Mesodermal cell (in vitro differentiated cells): Measurements from ENCODE around the gene STYX.
"Not testable (repeated sequence)": the region's sequence is repeated elsewhere in the genome, so short reads cannot be mapped to it uniquely, and the experiment has no call there.

ENCODE experiments used
- H3K27ac ChIP-seq: 2 replicates; pipeline ENCODE4 v1.7.0; 2013; ENCODE audit warnings: mild to moderate bottlenecking, low read depth, low read length, moderate library complexity; ENCODE audit not compliant: severe bottlenecking
- H3K36me3 ChIP-seq: 2 replicates; pipeline ENCODE4 v1.7.1; 2013; ENCODE audit warnings: mild to moderate bottlenecking, low read length, moderate library complexity; ENCODE audit not compliant: control insufficient read depth, insufficient read depth
- H3K4me1 ChIP-seq: one replicate; pipeline ENCODE4 v1.7.1; 2013; ENCODE audit warnings: mild to moderate bottlenecking, low read length; ENCODE audit not compliant: insufficient read depth, control insufficient read depth, poor library complexity, severe bottlenecking
- H3K4me3 ChIP-seq: 2 replicates; pipeline ENCODE4 v1.7.0; 2013; ENCODE audit warnings: low read length, control low read depth, mild to moderate bottlenecking; ENCODE audit not compliant: insufficient read depth, poor library complexity, severe bottlenecking; ENCODE audit errors: extremely low read depth
- H3K9me3 ChIP-seq: 2 replicates; pipeline ENCODE4 v1.7.1; 2013; ENCODE audit warnings: mild to moderate bottlenecking, low read length, moderate library complexity; ENCODE audit not compliant: control insufficient read depth
- WGBS, 2 experiments: methylation state at CpG; one replicate each; pipeline ENCODE4 v1.1.5; 2013; ENCODE audit warnings: missing lambda C conversion rate in 2 of 2; ENCODE audit not compliant: insufficient coverage in 2 of 2; 5-methylcytosine and 5-hydroxymethylcytosine counted together

Gene STYX

GRCh38 chr14:52727509-52727908 lies 2.5 kb upstream of the STYX start:
- H3K4me1 ChIP-seq, H3K4me3 ChIP-seq, H3K27ac ChIP-seq, H3K9me3 ChIP-seq: not testable (repeated sequence)
- peaks cover 68% of the 10 kb centered on the region for H3K36me3 ChIP-seq
- 91 to 100% methylated on average over 1 of the region's 2 CpGs for WGBS, 2 experiments

GRCh38 chr14:52729035-52729434 lies 931 bp upstream of the STYX start:
- H3K4me1 ChIP-seq, result not testable (repeated sequence)
- 84 to 96% methylated on average over 5 to 10 of the region's 15 CpGs for WGBS, 2 experiments

GRCh38 chr14:52729585-52729924 lies 411 bp upstream of the STYX start:
- 0% methylated on average over 1 to 5 of the region's 8 CpGs for WGBS, 2 experiments
- H3K27ac ChIP-seq, result peak overlapping the region; percentile 71
- H3K9me3 ChIP-seq, result no peaks in the 10 kb centered on the region
- H3K36me3 ChIP-seq, result peaks cover 67% of the 10 kb centered on the region
- H3K4me1 ChIP-seq, result peaks cover 2% of the 10 kb centered on the region
- H3K4me3 ChIP-seq, result no peak overlapping the region

More at GRCh38 chr14:52729035-52729434, 931 bp upstream of the STYX start:
- peaks cover 67% of the 10 kb centered on the region for H3K36me3 ChIP-seq
- not testable (repeated sequence) for H3K9me3 ChIP-seq, H3K27ac ChIP-seq, H3K4me3 ChIP-seq

- Histone ChIP-seq H3K4me1 (peaks cover 8% of the 10 kb centered on the region), H3K27ac (peak overlapping the region; percentile 85), H3K36me3 (peaks cover 58% of the 10 kb centered on the region), H3K9me3 (no peaks in the 10 kb centered on the region), H3K4me3 (peak overlapping the region; percentile 96)
- WGBS, 2 experiments, result 2 to 4% methylated on average over 7 to 11 of the region's 11 CpGs
Observed at GRCh38 chr14:52730709-52731111, 744 bp downstream of the STYX start.

- peaks cover 12% of the 10 kb centered on the region for H3K4me1 ChIP-seq
- H3K36me3 ChIP-seq, result peaks cover 42% of the 10 kb centered on the region
- H3K27ac ChIP-seq, result no peak overlapping the region
- H3K9me3 ChIP-seq, result no peaks in the 10 kb centered on the region
- H3K4me3 ChIP-seq, result no peak overlapping the region
- WGBS, 2 experiments, result 94 to 100% methylated on average over 2 to 7 of the region's 9 CpGs
Observed at GRCh38 chr14:52733824-52734223, 3.9 kb downstream of the STYX start.

GRCh38 chr14:52735921-52736489 lies 6.0 kb downstream of the STYX start:
- peaks cover 43% of the 10 kb centered on the region for H3K36me3 ChIP-seq
- no peak overlapping the region for H3K27ac ChIP-seq
- no peak overlapping the region for H3K4me3 ChIP-seq
- peaks cover 12% of the 10 kb centered on the region for H3K4me1 ChIP-seq
- H3K9me3 ChIP-seq, result no peaks in the 10 kb centered on the region
- WGBS, 2 experiments, result 41 to 60% methylated on average over 1 of the region's 1 CpG

- H3K27ac ChIP-seq, result no peak overlapping the region
- peaks cover 10% of the 10 kb centered on the region for H3K4me1 ChIP-seq
- peaks cover 24% of the 10 kb centered on the region for H3K36me3 ChIP-seq
- no peak overlapping the region for H3K4me3 ChIP-seq
- H3K9me3 ChIP-seq, result no peaks in the 10 kb centered on the region
Observed at GRCh38 chr14:52738409-52738808, 8.4 kb downstream of the STYX start.

- H3K4me3 ChIP-seq, result no peak overlapping the region
- peaks cover 4% of the 10 kb centered on the region for H3K4me1 ChIP-seq
- no peak overlapping the region for H3K27ac ChIP-seq
- H3K9me3 ChIP-seq, result no peaks in the 10 kb centered on the region
- no CpG with 5 or more reads among the region's 1 CpG for WGBS, 2 experiments
- H3K36me3 ChIP-seq, result peaks cover 11% of the 10 kb centered on the region
Observed at GRCh38 chr14:52740751-52741150, 10.8 kb downstream of the STYX start.

- H3K9me3 ChIP-seq, result no peaks in the 10 kb centered on the region
- no peak overlapping the region for H3K4me3 ChIP-seq
- no peak overlapping the region for H3K27ac ChIP-seq
- peaks cover 13% of the 10 kb centered on the region for H3K36me3 ChIP-seq
- H3K4me1 ChIP-seq, result no peaks in the 10 kb centered on the region
Observed at GRCh38 chr14:52741865-52742264, 11.9 kb downstream of the STYX start.

- Histone ChIP-seq H3K27ac (no peak overlapping the region), H3K9me3 (no peaks in the 10 kb centered on the region), H3K4me1 (no peaks in the 10 kb centered on the region), H3K36me3 (peaks cover 27% of the 10 kb centered on the region), H3K4me3 (no peak overlapping the region)
- 93 to 95% methylated on average over 4 to 5 of the region's 8 CpGs for WGBS, 2 experiments
Observed at GRCh38 chr14:52748647-52749292, 18.8 kb downstream of the STYX start.

GRCh38 chr14:52755607-52756316 lies 25.8 kb downstream of the STYX start:
- peaks cover 11% of the 10 kb centered on the region for H3K36me3 ChIP-seq
- WGBS, 2 experiments, result 100% methylated on average over 2 to 3 of the region's 5 CpGs

More at GRCh38 chr14:52755607-52756316, 25.8 kb downstream of the STYX start:
- Histone ChIP-seq H3K4me3 (no peak overlapping the region), H3K9me3 (no peaks in the 10 kb centered on the region), H3K4me1 (no peaks in the 10 kb centered on the region), H3K27ac (no peak overlapping the region)
